HL-60 (cell line): ENCODE data around the gene C1QC.

Source experiments
- DNase-seq, 2 experiments: peaks; one replicate each; pipeline ENCODE4 v3.0.0-alpha.2; 2010 to 2020; ENCODE audit warnings: low read depth in 1 of 2, low spot score in 1 of 2
- H3K27ac ChIP-seq: fragments of 250-450 bp; sonication (Bioruptor Pico); replicated peaks from 2 replicates; pipeline ENCODE4 v1.5.1; 2020; ENCODE audit warnings: mild to moderate bottlenecking, moderate library complexity
- H3K27me3 ChIP-seq: fragments of 250-450 bp; sonication (Bioruptor Pico); 2 replicates; pipeline ENCODE4 v1.5.1; 2021; ENCODE audit warnings: mild to moderate bottlenecking, moderate library complexity; ENCODE audit not compliant: insufficient read depth, poor library complexity, severe bottlenecking
- H3K4me3 ChIP-seq: replicated peaks from 2 replicates; pipeline ENCODE4 v1.5.1; 2011; ENCODE audit warnings: mild to moderate bottlenecking, control low read depth, low read length; ENCODE audit not compliant: insufficient read depth
- CTCF ChIP-seq: IDR thresholded peaks from one replicate; pipeline ENCODE4 v1.5.1; 2011; ENCODE audit warnings: low read length, control low read depth, inconsistent platforms; ENCODE audit not compliant: insufficient read depth
- GABPA ChIP-seq: IDR thresholded peaks from 2 replicates; pipeline ENCODE4 v1.6.1; 2012; ENCODE audit warnings: low read depth
- POLR2AphosphoS5 ChIP-seq: IDR thresholded peaks from 2 replicates; pipeline ENCODE4 v1.6.1; 2012; ENCODE audit warnings: low read depth
- SPI1 ChIP-seq: IDR thresholded peaks from 2 replicates; pipeline ENCODE4 v1.6.1; 2012; ENCODE audit warnings: low read depth, mild to moderate bottlenecking, borderline replicate concordance
- TF ChIP-seq, protein P1 (sequence below): IDR thresholded peaks from 2 replicates; pipeline ENCODE4 v1.6.1; 2012; ENCODE audit warnings: low read depth; ENCODE audit not compliant: insufficient replicate concordance

Gene C1QC

GRCh38 chr1:22602060-22602740 lies 41.2 kb upstream of the C1QC start:
- no peak overlapping the region for H3K4me3 ChIP-seq
- H3K27me3 ChIP-seq: no peaks in the 10 kb centered on the region
- DNase-seq: no peak
- H3K27ac ChIP-seq: no peak overlapping the region
- TF ChIP-seq CTCF (no peak), SPI1 (no peak), GABPA (no peak), POLR2AphosphoS5 (no peak)
- TF ChIP-seq, protein P1, sequence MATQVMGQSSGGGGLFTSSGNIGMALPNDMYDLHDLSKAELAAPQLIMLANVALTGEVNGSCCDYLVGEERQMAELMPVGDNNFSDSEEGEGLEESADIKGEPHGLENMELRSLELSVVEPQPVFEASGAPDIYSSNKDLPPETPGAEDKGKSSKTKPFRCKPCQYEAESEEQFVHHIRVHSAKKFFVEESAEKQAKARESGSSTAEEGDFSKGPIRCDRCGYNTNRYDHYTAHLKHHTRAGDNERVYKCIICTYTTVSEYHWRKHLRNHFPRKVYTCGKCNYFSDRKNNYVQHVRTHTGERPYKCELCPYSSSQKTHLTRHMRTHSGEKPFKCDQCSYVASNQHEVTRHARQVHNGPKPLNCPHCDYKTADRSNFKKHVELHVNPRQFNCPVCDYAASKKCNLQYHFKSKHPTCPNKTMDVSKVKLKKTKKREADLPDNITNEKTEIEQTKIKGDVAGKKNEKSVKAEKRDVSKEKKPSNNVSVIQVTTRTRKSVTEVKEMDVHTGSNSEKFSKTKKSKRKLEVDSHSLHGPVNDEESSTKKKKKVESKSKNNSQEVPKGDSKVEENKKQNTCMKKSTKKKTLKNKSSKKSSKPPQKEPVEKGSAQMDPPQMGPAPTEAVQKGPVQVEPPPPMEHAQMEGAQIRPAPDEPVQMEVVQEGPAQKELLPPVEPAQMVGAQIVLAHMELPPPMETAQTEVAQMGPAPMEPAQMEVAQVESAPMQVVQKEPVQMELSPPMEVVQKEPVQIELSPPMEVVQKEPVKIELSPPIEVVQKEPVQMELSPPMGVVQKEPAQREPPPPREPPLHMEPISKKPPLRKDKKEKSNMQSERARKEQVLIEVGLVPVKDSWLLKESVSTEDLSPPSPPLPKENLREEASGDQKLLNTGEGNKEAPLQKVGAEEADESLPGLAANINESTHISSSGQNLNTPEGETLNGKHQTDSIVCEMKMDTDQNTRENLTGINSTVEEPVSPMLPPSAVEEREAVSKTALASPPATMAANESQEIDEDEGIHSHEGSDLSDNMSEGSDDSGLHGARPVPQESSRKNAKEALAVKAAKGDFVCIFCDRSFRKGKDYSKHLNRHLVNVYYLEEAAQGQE: no peak

GRCh38 chr1:22606161-22606560 lies 37.3 kb upstream of the C1QC start:
- no peak for TF ChIP-seq POLR2AphosphoS5
- no peak for TF ChIP-seq CTCF
- DNase-seq: no peak
- no peak overlapping the region for H3K4me3 ChIP-seq
- H3K27ac ChIP-seq: no peak overlapping the region
- H3K27me3 ChIP-seq: no peaks in the 10 kb centered on the region

DNA sequence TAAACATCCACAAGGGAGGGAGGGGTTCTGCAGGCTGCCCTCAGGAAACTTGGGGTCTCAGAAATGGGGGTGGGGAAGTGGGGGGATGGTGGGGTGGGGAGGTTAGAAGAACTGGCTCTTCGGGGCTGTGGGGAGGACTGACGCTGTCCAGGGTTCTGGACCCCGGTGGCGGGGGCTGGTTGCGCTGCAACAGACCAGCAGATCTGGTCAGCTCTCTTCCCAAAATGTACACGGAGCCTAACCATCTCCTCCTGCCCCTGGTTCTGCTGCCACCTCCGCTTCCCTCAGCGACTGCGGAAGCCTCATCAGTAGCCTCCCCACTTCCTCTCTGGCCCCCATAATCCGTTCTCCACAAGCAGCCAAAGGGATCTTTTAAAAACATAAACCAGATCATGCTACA lies 36.3 kb upstream of the C1QC start:
- Histone ChIP-seq H3K27ac (no peak overlapping the region), H3K4me3 (no peak overlapping the region), H3K27me3 (no peaks in the 10 kb centered on the region)
- DNase-seq: no peak
- TF ChIP-seq, protein P1: peak; percentile 89
- TF ChIP-seq CTCF: no peak

DNA sequence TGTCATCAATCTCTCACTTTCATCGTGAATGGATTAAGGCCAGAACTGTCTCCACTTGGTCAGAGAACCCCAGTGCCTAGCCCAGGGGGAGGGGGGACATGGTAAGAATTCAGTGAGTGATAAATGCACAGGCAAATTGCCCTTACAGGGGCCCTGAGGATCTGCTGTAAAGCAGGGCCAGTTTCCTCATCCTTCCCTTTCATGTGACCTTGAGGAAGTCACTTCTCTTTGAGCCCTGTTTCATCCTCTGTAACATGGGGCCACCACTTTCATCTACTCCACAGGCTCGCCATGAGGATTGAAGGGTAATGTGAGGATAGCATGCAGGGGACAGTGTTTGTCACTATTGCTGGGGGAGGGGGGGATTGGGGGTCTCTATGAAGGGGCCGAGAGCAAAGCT lies 35.1 kb upstream of the C1QC start:
- Histone ChIP-seq H3K27ac (no peak overlapping the region), H3K27me3 (no peaks in the 10 kb centered on the region), H3K4me3 (no peak overlapping the region)
- TF ChIP-seq SPI1 (no peak), GABPA (no peak), POLR2AphosphoS5 (no peak), CTCF (no peak)
- TF ChIP-seq, protein P1: no peak
- DNase-seq: no peak
